T-helper 1 cell treated with Interleukin-12 subunit alpha and Interleukin-12 subunit beta and Interleukin-4 antibody, amounts not matched to agents 30 μg/mL and 1 μg/mL, for 36 hours (primary cell): ENCODE data around the gene CCDC167.
A peak's percentile ranks its signal among the peaks of the same experiment; 100 is the strongest.

Source experiments
- H3K27ac Mint-ChIP-seq: one replicate; pipeline ENCODE4 v1.8.0; 2021; ENCODE audit warnings: mild to moderate bottlenecking, mixed read lengths
- H3K27me3 Mint-ChIP-seq: one replicate; pipeline ENCODE4 v1.8.0; 2021; ENCODE audit warnings: low read depth, mixed read lengths
- H3K36me3 Mint-ChIP-seq: one replicate; pipeline ENCODE4 v1.8.0; 2021; ENCODE audit warnings: low read depth, mixed read lengths
- H3K4me1 Mint-ChIP-seq: one replicate; pipeline ENCODE4 v1.8.0; 2021; ENCODE audit warnings: low read depth, mixed read lengths
- H3K4me3 Mint-ChIP-seq: one replicate; pipeline ENCODE4 v1.8.0; 2021; ENCODE audit warnings: mild to moderate bottlenecking, moderate library complexity, mixed read lengths
- H3K9me3 Mint-ChIP-seq: one replicate; pipeline ENCODE4 v1.8.0; 2021; ENCODE audit warnings: mixed read lengths

CCDC167 gene

DNA sequence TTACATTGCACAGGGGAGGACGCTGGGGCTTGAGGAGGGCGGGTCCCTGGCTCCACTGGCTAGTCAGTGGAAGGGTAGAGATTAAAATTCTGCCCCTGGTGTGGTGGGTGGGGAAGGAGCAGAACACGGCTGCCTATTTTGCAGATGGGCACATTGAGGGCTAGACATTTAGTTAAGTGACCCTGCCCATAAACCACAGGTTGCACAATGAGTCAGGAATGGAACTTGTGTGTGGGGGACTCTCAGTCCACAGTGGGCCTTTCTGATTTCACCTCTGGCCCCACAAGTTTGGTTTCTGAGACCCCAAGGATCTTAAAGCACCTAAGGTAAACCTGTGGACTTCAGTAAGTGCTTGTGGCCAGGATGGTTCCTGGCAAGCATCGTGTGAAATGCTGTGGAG is 22.0 kb upstream of the CCDC167 start:
- H3K9me3 Mint-ChIP-seq: no peaks in the 10 kb centered on the region
- H3K4me1 Mint-ChIP-seq: peaks cover 24% of the 10 kb centered on the region
- H3K4me3 Mint-ChIP-seq: no peak overlapping the region
- no peak overlapping the region for H3K27ac Mint-ChIP-seq
- peaks cover 4% of the 10 kb centered on the region for H3K27me3 Mint-ChIP-seq
- H3K36me3 Mint-ChIP-seq: no peaks in the 10 kb centered on the region

DNA sequence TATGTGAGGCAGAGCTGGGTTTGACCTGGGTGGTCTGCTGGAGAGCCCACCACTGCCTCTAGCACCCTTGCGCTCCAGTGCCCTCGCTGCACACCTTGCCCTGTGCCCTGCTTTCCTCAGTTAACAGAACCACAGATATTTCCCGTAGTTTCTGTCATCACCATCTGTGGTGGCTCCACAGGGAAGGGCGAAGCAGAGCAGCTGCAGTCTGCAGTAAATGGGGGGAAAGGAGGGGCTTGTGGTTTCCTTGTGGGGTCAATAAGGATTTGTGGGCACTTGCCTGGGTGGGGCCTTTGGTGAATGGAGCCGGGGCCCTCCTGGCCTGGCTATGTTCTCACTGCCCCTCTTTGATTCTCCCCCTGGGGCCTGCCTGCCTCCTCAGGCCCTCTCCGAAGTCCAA is 21.2 kb upstream of the CCDC167 start:
- no peaks in the 10 kb centered on the region for H3K9me3 Mint-ChIP-seq
- peaks cover 31% of the 10 kb centered on the region for H3K4me1 Mint-ChIP-seq
- no peaks in the 10 kb centered on the region for H3K36me3 Mint-ChIP-seq
- no peak overlapping the region for H3K27ac Mint-ChIP-seq
- H3K4me3 Mint-ChIP-seq: no peak overlapping the region
- H3K27me3 Mint-ChIP-seq: no peaks in the 10 kb centered on the region

DNA sequence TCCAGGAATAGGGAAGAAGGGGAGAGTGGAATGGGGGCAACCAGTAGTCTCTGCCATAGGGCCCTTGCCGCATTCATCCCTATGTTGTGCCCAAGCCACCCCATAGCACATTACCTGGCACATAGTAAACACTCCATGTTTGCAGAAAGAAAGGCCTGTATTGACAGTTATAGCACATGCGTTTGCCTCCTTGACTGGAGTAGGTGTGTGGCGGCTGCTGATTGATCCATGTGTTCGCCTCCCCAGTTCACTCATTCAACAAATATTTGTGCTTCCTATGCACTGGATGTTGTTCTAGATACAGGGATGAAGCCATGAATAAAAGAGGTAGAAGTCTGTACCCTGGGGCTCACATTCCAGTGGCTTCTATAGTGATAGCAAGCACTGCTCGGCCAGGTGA is 19.8 kb upstream of the CCDC167 start:
- H3K9me3 Mint-ChIP-seq: no peaks in the 10 kb centered on the region
- no peaks in the 10 kb centered on the region for H3K36me3 Mint-ChIP-seq
- H3K27ac Mint-ChIP-seq: no peak overlapping the region
- no peak overlapping the region for H3K4me3 Mint-ChIP-seq
- H3K27me3 Mint-ChIP-seq: peaks cover under 1% of the 10 kb centered on the region
- peaks cover 45% of the 10 kb centered on the region for H3K4me1 Mint-ChIP-seq

DNA sequence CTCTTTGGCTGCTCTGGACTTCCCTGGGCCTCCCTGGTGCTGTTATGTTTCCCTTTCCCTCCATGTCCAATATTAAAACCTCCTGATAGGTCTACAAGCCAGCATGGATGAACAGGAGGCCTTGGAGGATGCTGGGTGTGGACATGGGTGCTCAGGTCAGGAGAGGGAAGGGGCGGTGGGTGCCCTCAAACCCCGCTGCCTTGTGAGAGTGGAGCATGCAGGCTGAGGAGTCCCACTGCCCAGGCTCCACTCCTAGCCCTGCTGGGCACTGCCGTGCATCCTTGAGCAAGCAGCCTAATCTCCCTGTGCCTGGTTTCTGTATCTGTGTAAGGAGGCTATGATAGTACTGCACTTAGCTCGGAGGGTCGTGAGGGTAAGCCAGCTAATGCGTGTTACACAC is 18.4 kb upstream of the CCDC167 start:
- H3K9me3 Mint-ChIP-seq: no peaks in the 10 kb centered on the region
- peak overlapping the region; percentile 12 for H3K4me3 Mint-ChIP-seq
- peaks cover 52% of the 10 kb centered on the region for H3K4me1 Mint-ChIP-seq
- H3K27ac Mint-ChIP-seq: peak overlapping the region; percentile 98
- peaks cover 3% of the 10 kb centered on the region for H3K36me3 Mint-ChIP-seq
- H3K27me3 Mint-ChIP-seq: peaks cover 4% of the 10 kb centered on the region

DNA sequence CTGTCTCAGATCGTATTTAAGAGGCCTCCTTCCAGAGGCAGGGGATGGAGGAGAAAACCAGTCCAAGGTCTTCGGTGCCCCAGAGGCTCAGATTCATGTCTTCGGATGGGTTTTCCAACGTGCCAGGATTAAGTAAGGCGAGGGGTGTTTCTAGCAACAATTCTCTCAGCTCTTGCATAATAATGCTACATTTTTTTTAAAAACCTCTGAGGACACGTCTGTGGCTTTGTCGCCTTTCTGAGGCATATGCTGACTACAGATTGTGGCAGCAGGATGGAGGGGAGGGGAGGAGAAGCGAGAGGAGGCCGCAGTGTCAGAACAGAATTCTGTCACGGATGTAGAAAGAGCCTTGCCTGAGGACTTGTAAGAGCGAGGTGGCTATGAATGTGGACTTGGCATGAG is 17.7 kb upstream of the CCDC167 start:
- no peaks in the 10 kb centered on the region for H3K9me3 Mint-ChIP-seq
- peaks cover 52% of the 10 kb centered on the region for H3K4me1 Mint-ChIP-seq
- peak overlapping the region; percentile 74 for H3K4me3 Mint-ChIP-seq
- peaks cover 4% of the 10 kb centered on the region for H3K27me3 Mint-ChIP-seq
- peak overlapping the region; percentile 98 for H3K27ac Mint-ChIP-seq
- H3K36me3 Mint-ChIP-seq: peaks cover 3% of the 10 kb centered on the region

DNA sequence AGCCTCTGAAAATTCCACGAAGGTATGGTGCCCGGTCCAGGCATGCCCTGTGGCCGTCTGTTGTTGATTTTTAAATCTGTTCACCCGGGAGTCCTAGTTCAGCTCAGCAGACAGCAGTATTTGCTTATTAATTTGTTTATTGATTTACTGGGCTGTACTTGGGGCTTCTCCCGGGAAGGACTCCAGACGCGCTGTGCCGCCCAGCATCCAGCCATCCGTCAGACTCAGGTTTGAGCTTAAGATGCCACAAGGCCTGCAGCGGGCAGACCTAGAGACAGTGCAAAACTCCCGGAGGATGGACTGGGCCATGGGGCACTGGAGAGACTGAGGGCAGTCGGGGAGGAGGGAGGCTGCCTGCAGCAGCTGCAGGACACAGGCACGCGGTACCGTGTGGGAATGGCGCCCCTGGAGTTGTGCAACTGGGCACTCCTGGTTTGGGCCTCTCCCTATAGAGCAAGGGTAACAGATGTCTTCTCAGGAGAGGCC is 17.3 kb upstream of the CCDC167 start:
- Mint-ChIP-seq H3K27me3 (peaks cover 4% of the 10 kb centered on the region), H3K4me1 (peaks cover 52% of the 10 kb centered on the region), H3K9me3 (no peaks in the 10 kb centered on the region), H3K4me3 (peak overlapping the region; percentile 74), H3K36me3 (peaks cover 3% of the 10 kb centered on the region), H3K27ac (peak overlapping the region; percentile 98)

DNA sequence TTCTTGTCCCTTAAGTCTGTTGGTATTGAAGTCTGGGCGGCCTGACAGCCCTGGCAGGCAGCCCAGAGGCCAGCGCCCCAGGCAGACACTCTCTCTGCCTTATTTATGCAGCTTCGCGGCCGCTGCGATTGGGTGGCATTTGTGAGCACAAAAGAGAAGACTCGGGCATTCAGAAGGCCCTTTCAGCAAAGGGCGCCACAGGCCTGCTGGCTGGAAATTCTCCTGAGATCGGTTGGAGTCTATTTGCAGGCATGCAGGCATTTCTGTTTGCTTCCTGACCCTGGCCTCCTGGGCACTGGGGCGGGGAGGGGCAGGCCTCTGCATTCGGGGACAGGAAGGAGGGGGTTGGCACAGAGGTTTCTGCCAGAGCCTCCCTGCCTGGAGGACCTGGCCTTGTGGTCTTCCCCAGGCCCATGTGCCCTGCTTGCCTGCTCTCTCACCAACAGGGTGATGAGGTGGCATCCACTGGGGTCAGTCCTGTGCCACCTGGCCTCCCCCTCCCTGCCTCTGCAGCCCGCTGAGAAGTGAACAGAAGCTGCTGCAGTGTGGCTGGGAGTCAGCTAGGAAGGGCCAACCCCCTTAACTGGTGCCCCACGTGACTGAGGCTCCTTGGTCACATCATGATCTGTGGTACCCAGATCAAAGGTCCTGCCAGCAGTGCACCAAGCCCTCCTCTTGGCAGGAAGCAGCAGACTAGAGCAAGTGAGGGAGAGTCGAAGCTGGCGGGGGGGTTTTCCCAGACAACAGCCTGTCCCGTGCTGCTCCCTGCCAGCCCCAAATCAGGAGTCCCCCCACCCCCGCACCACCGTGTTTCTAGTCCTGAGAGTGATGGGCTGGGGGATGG is 16.6 kb upstream of the CCDC167 start:
- no peaks in the 10 kb centered on the region for H3K9me3 Mint-ChIP-seq
- H3K4me1 Mint-ChIP-seq: peaks cover 52% of the 10 kb centered on the region
- H3K27ac Mint-ChIP-seq: peak overlapping the region; percentile 98
- H3K36me3 Mint-ChIP-seq: peaks cover 3% of the 10 kb centered on the region
- peaks cover 4% of the 10 kb centered on the region for H3K27me3 Mint-ChIP-seq
- H3K4me3 Mint-ChIP-seq: peak overlapping the region; percentile 64

DNA sequence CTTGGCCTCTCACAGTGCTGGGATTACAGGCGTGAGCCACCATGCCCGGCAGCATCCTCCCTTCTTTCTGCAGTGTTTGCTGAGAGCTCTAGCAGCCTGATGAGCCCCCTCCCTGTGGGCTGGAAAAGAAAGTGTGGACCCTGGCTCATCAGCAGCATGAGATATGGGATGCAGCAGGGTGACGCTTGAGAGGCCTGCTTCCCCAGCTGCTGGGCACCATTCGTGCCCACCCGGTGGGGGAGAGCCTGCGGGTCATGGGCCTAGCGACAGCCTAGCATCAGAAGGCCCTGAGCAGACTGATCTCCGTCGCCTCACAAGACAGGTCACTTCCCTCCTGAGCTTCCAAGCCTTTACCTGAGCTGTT is 16.0 kb upstream of the CCDC167 start:
- H3K4me3 Mint-ChIP-seq: peak overlapping the region; percentile 64
- peaks cover 52% of the 10 kb centered on the region for H3K4me1 Mint-ChIP-seq
- H3K27ac Mint-ChIP-seq: peak overlapping the region; percentile 98
- H3K36me3 Mint-ChIP-seq: peaks cover 3% of the 10 kb centered on the region
- peaks cover 4% of the 10 kb centered on the region for H3K27me3 Mint-ChIP-seq
- no peaks in the 10 kb centered on the region for H3K9me3 Mint-ChIP-seq

DNA sequence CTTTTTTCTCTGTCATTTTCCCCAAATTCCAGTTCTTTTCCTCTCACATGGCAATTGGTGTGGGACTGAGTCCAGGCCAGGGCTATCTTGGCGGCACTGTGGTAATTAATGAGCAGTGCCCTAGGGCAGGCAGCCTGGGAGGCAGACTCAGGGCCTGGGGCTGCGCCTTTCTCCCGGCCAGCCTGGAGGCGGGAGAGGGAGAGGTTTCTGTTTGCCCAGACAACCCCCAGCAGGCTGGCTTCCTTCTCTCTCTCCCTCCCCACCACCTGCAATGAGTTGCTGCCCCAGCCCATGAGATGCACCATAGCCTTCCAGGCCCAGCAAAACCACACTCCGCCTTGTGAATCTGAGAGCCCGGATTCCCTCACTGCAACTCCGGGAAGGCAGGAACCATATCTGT is 15.1 kb upstream of the CCDC167 start:
- peak overlapping the region; percentile 60 for H3K4me3 Mint-ChIP-seq
- H3K27ac Mint-ChIP-seq: peak overlapping the region; percentile 85
- H3K27me3 Mint-ChIP-seq: peaks cover 4% of the 10 kb centered on the region
- no peaks in the 10 kb centered on the region for H3K9me3 Mint-ChIP-seq
- peaks cover 3% of the 10 kb centered on the region for H3K36me3 Mint-ChIP-seq
- H3K4me1 Mint-ChIP-seq: peaks cover 52% of the 10 kb centered on the region

DNA sequence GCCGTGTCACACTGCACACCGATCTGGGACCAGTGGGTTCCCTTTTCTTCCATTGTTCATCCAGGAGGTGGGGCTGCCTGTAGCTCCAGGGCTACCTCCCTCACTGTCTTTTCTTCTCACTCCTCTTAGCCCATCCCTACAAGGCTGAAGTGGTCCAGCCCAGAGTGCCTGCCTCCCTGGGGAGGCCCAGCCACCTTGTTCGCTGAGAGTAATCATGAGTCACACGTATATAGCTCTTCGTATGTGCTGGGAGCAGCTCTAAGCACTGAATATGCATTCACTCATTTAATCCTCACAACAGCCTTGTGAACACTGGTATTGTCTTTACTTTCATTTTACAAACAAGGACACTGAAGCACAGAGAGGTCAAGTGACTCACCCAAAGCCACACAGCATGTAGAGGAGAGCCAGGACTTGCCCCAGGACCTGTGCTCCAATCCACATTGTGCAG is 14.7 kb upstream of the CCDC167 start:
- peaks cover 4% of the 10 kb centered on the region for H3K27me3 Mint-ChIP-seq
- no peaks in the 10 kb centered on the region for H3K9me3 Mint-ChIP-seq
- peaks cover 52% of the 10 kb centered on the region for H3K4me1 Mint-ChIP-seq

DNA sequence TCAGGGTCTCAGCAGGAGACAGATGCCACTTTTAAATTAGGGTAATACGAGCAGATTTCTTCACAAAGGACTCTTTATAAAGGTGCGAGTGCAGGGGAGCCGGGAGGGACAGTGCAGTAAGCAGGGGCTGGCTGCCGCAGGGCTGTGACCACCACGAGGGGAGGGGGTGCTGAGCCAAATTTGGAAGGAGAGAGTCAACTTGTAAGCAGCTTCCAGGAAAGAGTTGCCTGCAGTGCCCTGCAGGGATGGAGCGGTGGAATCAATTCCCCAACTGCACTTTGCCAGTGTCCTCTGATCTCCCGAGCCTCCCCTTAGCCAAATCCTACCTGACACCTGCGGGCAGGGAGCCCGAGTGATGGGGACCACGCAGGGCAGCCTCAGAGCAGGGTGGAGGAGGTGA is 13.9 kb upstream of the CCDC167 start:
- Mint-ChIP-seq H3K27me3 (peaks cover 4% of the 10 kb centered on the region), H3K36me3 (peaks cover 3% of the 10 kb centered on the region), H3K4me1 (peaks cover 48% of the 10 kb centered on the region), H3K4me3 (no peak overlapping the region), H3K27ac (no peak overlapping the region), H3K9me3 (no peaks in the 10 kb centered on the region)

More for the DNA sequence above, 14.7 kb upstream of the CCDC167 start:
- H3K4me3 Mint-ChIP-seq: peak overlapping the region; percentile 60
- H3K27ac Mint-ChIP-seq: peak overlapping the region; percentile 85
- peaks cover 3% of the 10 kb centered on the region for H3K36me3 Mint-ChIP-seq

DNA sequence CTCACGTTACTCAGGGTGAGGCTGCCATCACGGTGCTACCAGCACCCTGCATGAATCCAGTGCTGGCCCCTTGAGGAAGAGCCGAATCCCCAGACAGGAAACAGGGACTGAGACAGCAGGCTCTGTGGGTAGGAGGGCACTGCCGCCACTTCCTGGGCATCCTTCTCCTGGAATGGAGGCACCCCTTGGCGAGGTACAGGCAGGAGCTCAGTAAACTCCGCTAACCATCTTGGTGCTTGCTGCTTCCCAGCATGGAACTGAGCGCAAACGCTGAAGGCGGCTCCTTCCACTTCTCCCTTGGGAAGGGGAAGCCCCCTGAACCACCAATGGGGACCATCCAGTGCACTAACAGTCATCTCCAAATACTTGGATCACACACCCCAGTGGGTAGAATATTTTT is 13.5 kb upstream of the CCDC167 start:
- Mint-ChIP-seq H3K27ac (no peak overlapping the region), H3K27me3 (peaks cover 4% of the 10 kb centered on the region), H3K9me3 (no peaks in the 10 kb centered on the region), H3K4me1 (peaks cover 48% of the 10 kb centered on the region), H3K4me3 (no peak overlapping the region), H3K36me3 (peaks cover 3% of the 10 kb centered on the region)

DNA sequence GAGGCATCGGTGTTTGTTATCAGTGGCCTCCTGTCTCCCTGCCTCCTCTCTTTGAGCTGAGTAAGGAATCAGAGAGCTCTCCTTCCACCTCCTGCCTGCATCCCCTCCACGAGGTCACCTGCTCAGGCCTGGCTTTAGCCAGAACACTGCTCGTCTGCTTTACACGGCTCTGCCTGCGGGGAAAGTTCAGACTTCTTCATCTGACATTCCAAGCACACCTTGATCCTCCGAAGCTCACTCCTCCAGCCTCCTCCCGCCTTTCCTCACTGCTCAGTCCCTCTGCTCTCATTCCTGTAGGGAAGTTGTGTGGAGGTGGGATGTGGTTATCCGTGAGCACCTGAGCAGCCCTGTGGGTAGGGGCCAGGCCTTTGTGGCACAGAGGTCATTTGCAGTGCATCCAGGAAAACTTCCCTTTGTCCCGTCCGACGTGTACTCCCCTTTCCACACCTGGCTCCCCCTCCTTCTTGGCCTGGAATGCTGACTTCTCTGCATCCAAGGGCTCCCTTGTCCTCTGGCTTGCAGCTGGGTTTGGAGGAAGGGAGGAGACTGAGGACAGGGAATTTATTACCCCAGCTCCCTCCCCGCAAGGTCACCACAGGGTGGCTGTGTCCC is 12.8 kb upstream of the CCDC167 start:
- H3K4me1 Mint-ChIP-seq: peaks cover 45% of the 10 kb centered on the region
- no peak overlapping the region for H3K4me3 Mint-ChIP-seq
- H3K36me3 Mint-ChIP-seq: peaks cover 3% of the 10 kb centered on the region
- no peaks in the 10 kb centered on the region for H3K9me3 Mint-ChIP-seq
- H3K27ac Mint-ChIP-seq: no peak overlapping the region
- peaks cover 4% of the 10 kb centered on the region for H3K27me3 Mint-ChIP-seq

DNA sequence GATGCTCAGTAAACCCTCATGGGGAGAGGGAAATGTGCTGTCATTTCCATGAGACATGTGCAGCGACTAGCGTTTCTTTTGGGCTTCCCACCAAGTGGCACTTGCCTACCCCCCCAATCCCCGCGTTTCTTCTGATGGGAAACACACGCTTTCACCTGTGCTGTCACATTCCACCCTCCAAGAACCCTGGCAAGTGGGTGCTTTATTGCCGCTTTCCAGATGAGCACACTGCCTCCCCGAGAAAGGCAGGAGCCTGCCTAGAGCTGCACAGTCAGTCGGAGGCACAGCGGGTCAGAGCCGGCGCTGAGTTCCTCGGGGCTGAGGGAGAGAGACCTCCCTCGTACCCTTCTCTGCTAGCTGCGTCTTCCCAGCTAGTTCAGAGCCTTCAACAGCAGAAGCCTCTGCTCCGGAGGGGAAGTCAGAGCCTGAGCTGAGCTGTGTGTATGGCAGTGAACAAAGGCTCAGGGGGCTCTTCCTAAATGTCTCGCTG is 12.3 kb upstream of the CCDC167 start:
- Mint-ChIP-seq H3K4me3 (no peak overlapping the region), H3K36me3 (peaks cover 3% of the 10 kb centered on the region), H3K9me3 (no peaks in the 10 kb centered on the region), H3K27me3 (peaks cover 4% of the 10 kb centered on the region), H3K4me1 (peaks cover 40% of the 10 kb centered on the region), H3K27ac (no peak overlapping the region)

DNA sequence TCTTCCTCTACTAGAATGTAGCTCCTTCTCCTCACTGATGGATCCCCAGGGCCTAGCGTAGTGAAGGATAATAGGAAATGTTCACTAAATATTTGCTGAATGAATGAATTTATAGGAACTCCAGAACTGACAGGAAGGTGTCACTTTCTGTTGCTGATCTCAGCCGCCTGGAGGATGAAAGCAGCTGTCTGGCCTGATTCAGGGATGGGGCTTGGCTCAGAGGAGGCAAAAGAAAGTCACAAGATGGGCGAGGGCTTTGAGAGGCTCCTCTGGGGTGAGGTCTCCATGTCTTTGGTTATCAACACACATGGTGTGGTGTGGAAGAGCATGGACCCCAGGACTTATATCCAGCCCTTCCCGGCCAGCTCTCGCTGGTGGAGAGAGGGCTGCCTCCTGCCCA is 11.5 kb upstream of the CCDC167 start:
- no peak overlapping the region for H3K4me3 Mint-ChIP-seq
- H3K27me3 Mint-ChIP-seq: peaks cover 4% of the 10 kb centered on the region
- peaks cover 33% of the 10 kb centered on the region for H3K4me1 Mint-ChIP-seq
- H3K27ac Mint-ChIP-seq: no peak overlapping the region
- peaks cover 3% of the 10 kb centered on the region for H3K36me3 Mint-ChIP-seq
- no peaks in the 10 kb centered on the region for H3K9me3 Mint-ChIP-seq
